Fibroblast of skin of abdomen (primary cell): ENCODE measurements around the gene HDGF.

Source experiments
- DNase-seq: peaks from one replicate; pipeline ENCODE4 v3.0.0-alpha.2; 2013

The HDGF gene

GRCh38 chr1:156746728-156747631 is 4.5 kb downstream of the HDGF start:
- DNase-seq, result peak; percentile 95

GRCh38 chr1:156746406-156746727 is 5.1 kb downstream of the HDGF start:
- DNase-seq, result no peak

- no peak for DNase-seq
Observed at GRCh38 chr1:156745881-156746280, 5.6 kb downstream of the HDGF start.

- DNase-seq, result no peak
Observed at GRCh38 chr1:156744786-156745419, 6.6 kb downstream of the HDGF start.

- no peak for DNase-seq
Observed at GRCh38 chr1:156744344-156744743, 7.1 kb downstream of the HDGF start.

- DNase-seq, result no peak
Observed at GRCh38 chr1:156743367-156744302, 7.8 kb downstream of the HDGF start.

GRCh38 chr1:156742801-156743200 is 8.7 kb downstream of the HDGF start:
- no peak for DNase-seq

- DNase-seq, result no peak
Observed at GRCh38 chr1:156742017-156742416, 9.5 kb downstream of the HDGF start.

- no peak for DNase-seq
Observed at GRCh38 chr1:156741481-156741983, 9.9 kb downstream of the HDGF start.

- DNase-seq, result peak; percentile 99
Observed at GRCh38 chr1:156740741-156741480, 10.6 kb downstream of the HDGF start, which contains the start of gene MRPL24. Gene MRPL24, minus strand, starts transcription at chr1:156741088. Its CDS starts 2,384 bp downstream, at chr1:156738704.

- DNase-seq, result no peak
Observed at GRCh38 chr1:156740237-156740740, 11.2 kb downstream of the HDGF start.

- no peak for DNase-seq
Observed at GRCh38 chr1:156738916-156739315, 12.6 kb downstream of the HDGF start.

GRCh38 chr1:156738407-156738806 is 13.1 kb downstream of the HDGF start:
- no peak for DNase-seq

- DNase-seq, result no peak
Observed at GRCh38 chr1:156733989-156734584, 17.4 kb downstream of the HDGF start.

- peak; percentile 98 for DNase-seq
Observed at GRCh38 chr1:156728599-156729462, 22.6 kb downstream of the HDGF start, which contains the start of gene ISG20L2. Gene ISG20L2, minus strand, starts transcription at chr1:156728766. Its CDS starts 1,114 bp downstream, at chr1:156727652.

GRCh38 chr1:156727926-156728598 is 23.4 kb downstream of the HDGF start, which contains the start of gene METTL25B:
Gene METTL25B, plus strand, starts transcription at chr1:156728469. Its CDS starts 636 bp downstream, at chr1:156729105.
- peak; percentile 77 for DNase-seq

GRCh38 chr1:156727492-156727891 is 24.0 kb downstream of the HDGF start:
- no peak for DNase-seq

- DNase-seq, result peak; percentile 64
Observed at GRCh38 chr1:156726549-156727226, 24.8 kb downstream of the HDGF start.
